Loucy (cell line): Measurements from ENCODE around the gene WDR4.
"Not testable (repeated sequence)": the region's sequence is repeated elsewhere in the genome, so short reads cannot be mapped to it uniquely, and the experiment has no call there.

Experiments
- H2AFZ ChIP-seq: fragments of 200-600 bp; sonication (generic); 2 replicates; pipeline ENCODE4 v1.6.0; 2016; ENCODE audit warnings: antibody characterized with exemption, mild to moderate bottlenecking, low read length, moderate library complexity
- H3F3A ChIP-seq: fragments of 200-600 bp; 2 replicates; pipeline ENCODE4 v1.6.0; 2016; ENCODE audit warnings: antibody characterized with exemption, low read depth, mild to moderate bottlenecking
- H3K27me3 ChIP-seq: fragments of 200-600 bp; sonication (generic); 2 replicates; pipeline ENCODE4 v1.6.1; 2014; ENCODE audit warnings: low read length, mild to moderate bottlenecking; ENCODE audit not compliant: insufficient read depth, poor library complexity, severe bottlenecking
- H3K36me3 ChIP-seq: fragments of 200-600 bp; sonication (generic); 2 replicates; pipeline ENCODE4 v1.6.1; 2016; ENCODE audit warnings: low read length; ENCODE audit not compliant: insufficient read depth
- H3K4me1 ChIP-seq: fragments of 200-600 bp; sonication (generic); 2 replicates; pipeline ENCODE4 v1.5.1; 2014; ENCODE audit warnings: low read length, mild to moderate bottlenecking; ENCODE audit not compliant: insufficient read depth, poor library complexity, severe bottlenecking
- H3K4me2 ChIP-seq: fragments of 200-600 bp; sonication (generic); 2 replicates; pipeline ENCODE4 v1.6.0; 2014; ENCODE audit warnings: antibody characterized with exemption, low read length, low read depth, mild to moderate bottlenecking; ENCODE audit not compliant: poor library complexity, severe bottlenecking
- H3K4me3 ChIP-seq: fragments of 200-600 bp; sonication (generic); 2 replicates; pipeline ENCODE4 v1.5.1; 2014; ENCODE audit warnings: low read length, mild to moderate bottlenecking, mixed read lengths; ENCODE audit not compliant: poor library complexity, severe bottlenecking
- H3K79me2 ChIP-seq: fragments of 200-600 bp; sonication (generic); 2 replicates; pipeline ENCODE4 v1.6.1; 2014; ENCODE audit warnings: low read length; ENCODE audit not compliant: insufficient read depth
- H3K9ac ChIP-seq: fragments of 200-600 bp; sonication (generic); 2 replicates; pipeline ENCODE4 v1.6.0; 2014; ENCODE audit warnings: mild to moderate bottlenecking, low read depth, low read length, moderate library complexity; ENCODE audit not compliant: poor library complexity, severe bottlenecking
- H3K9me2 ChIP-seq: fragments of 200-600 bp; sonication (generic); replicated peaks from 2 replicates; pipeline ENCODE4 v1.6.1; 2016; ENCODE audit warnings: low read depth, low read length, mixed read lengths
- H3K9me3 ChIP-seq: fragments of 200-600 bp; sonication (generic); 2 replicates; pipeline ENCODE4 v1.6.1; 2014; ENCODE audit warnings: mild to moderate bottlenecking, antibody characterized with exemption, low read length, low read depth; ENCODE audit not compliant: insufficient read depth
- H4K20me1 ChIP-seq: fragments of 200-600 bp; sonication (generic); 2 replicates; pipeline ENCODE4 v1.6.0; 2014; ENCODE audit warnings: antibody characterized with exemption, low read length, mild to moderate bottlenecking; ENCODE audit not compliant: insufficient read depth, poor library complexity, severe bottlenecking
- CTCF ChIP-seq: fragments of 200-600 bp; sonication (generic); conservative IDR thresholded peaks from 2 replicates; pipeline ENCODE4 v1.5.1; 2014; ENCODE audit warnings: mild to moderate bottlenecking, antibody characterized with exemption, low read length
- EZH2phosphoT487 ChIP-seq: fragments of 200-600 bp; IDR thresholded peaks from 2 replicates; pipeline ENCODE4 v1.6.1; 2018; ENCODE audit warnings: antibody characterized with exemption, mild to moderate bottlenecking, moderate library complexity, borderline replicate concordance

The WDR4 gene

GRCh38 chr21:42848932-42849758 lies 30.2 kb downstream of the WDR4 start:
- H3K4me2 ChIP-seq: no peak overlapping the region
- H3K9ac ChIP-seq: no peak overlapping the region
- H4K20me1 ChIP-seq: no peaks in the 10 kb centered on the region
- H3K36me3 ChIP-seq: peaks cover 80% of the 10 kb centered on the region; the same call in 1 of the 2 replicates
- H3K4me1 ChIP-seq: no peaks in the 10 kb centered on the region
- H3F3A ChIP-seq: no peaks in the 10 kb centered on the region
- peaks cover 14% of the 10 kb centered on the region; the same call in 1 of the 2 replicates for H3K79me2 ChIP-seq
- TF ChIP-seq EZH2phosphoT487: no peak
- no peak for TF ChIP-seq CTCF
- H3K9me2 ChIP-seq: no peaks in the 10 kb centered on the region
- H2AFZ ChIP-seq: no peak overlapping the region
- no peaks in the 10 kb centered on the region for H3K9me3 ChIP-seq
- no peak overlapping the region for H3K4me3 ChIP-seq
- no peaks in the 10 kb centered on the region for H3K27me3 ChIP-seq

GRCh38 chr21:42848144-42848931 lies 31.0 kb downstream of the WDR4 start:
- not testable (repeated sequence) for H3K4me3 ChIP-seq, H2AFZ ChIP-seq, H3K27me3 ChIP-seq, H3K9me3 ChIP-seq, H3K4me2 ChIP-seq, H3K9me2 ChIP-seq, H3F3A ChIP-seq, H3K9ac ChIP-seq, H4K20me1 ChIP-seq, H3K4me1 ChIP-seq
- H3K79me2 ChIP-seq: peaks cover 19% of the 10 kb centered on the region; the same call in 1 of the 2 replicates
- peaks cover 78% of the 10 kb centered on the region; the same call in 1 of the 2 replicates for H3K36me3 ChIP-seq

- no peak overlapping the region for H3K4me2 ChIP-seq
- no peak for TF ChIP-seq CTCF
- TF ChIP-seq EZH2phosphoT487: no peak
- H3K36me3 ChIP-seq: peaks cover 76% of the 10 kb centered on the region; the same call in 1 of the 2 replicates
- peaks cover 19% of the 10 kb centered on the region; the same call in 1 of the 2 replicates for H3K79me2 ChIP-seq
- no peak overlapping the region for H3K4me3 ChIP-seq
- no peaks in the 10 kb centered on the region for H3K4me1 ChIP-seq
- H3K27me3 ChIP-seq: no peaks in the 10 kb centered on the region
- H3K9me2 ChIP-seq: no peaks in the 10 kb centered on the region
- no peak overlapping the region for H3K9ac ChIP-seq
- no peaks in the 10 kb centered on the region for H3K9me3 ChIP-seq
- no peaks in the 10 kb centered on the region for H3F3A ChIP-seq
- H4K20me1 ChIP-seq: no peaks in the 10 kb centered on the region
- no peak overlapping the region for H2AFZ ChIP-seq
These were observed 31.6 kb downstream of the WDR4 start for GRCh38 chr21:42847726-42848125.
